IPS DF 6.9 (cell line): Measurements from ENCODE around the gene SEMA3F.

Experiments
- DNase-seq: peaks from one replicate; pipeline ENCODE4 v3.0.0-alpha.2; 2013; ENCODE audit warnings: low read depth, low spot score
- H3K27ac ChIP-seq: one replicate; pipeline ENCODE4 v1.5.1; 2013; ENCODE audit warnings: low read length, control low read depth
- H3K27me3 ChIP-seq: 2 replicates; pipeline ENCODE4 v1.6.1; 2013; ENCODE audit warnings: mild to moderate bottlenecking, low read length; ENCODE audit not compliant: control insufficient read depth, insufficient read depth
- H3K36me3 ChIP-seq: 2 replicates; pipeline ENCODE4 v1.6.1; 2013; ENCODE audit warnings: low read length; ENCODE audit not compliant: control insufficient read depth, insufficient read depth
- H3K4me1 ChIP-seq: 2 replicates; pipeline ENCODE4 v1.6.1; 2013; ENCODE audit warnings: low read length; ENCODE audit not compliant: control insufficient read depth, insufficient read depth
- H3K4me3 ChIP-seq: 2 replicates; pipeline ENCODE4 v1.5.1; 2013; ENCODE audit warnings: mild to moderate bottlenecking, low read length
- H3K9me3 ChIP-seq: 2 replicates; pipeline ENCODE4 v1.6.1; 2013; ENCODE audit warnings: low read length, inconsistent platforms; ENCODE audit not compliant: control insufficient read depth, insufficient read depth
- WGBS: extraction: QIAGEN DNeasy Blood & Tissue Kit; methylation state at CpG from one replicate; pipeline ENCODE4 v1.1.7; 2013; ENCODE audit warnings: mixed read lengths, missing lambda C conversion rate; ENCODE audit not compliant: insufficient read length, insufficient coverage; 5-methylcytosine and 5-hydroxymethylcytosine counted together

Gene SEMA3F

DNA sequence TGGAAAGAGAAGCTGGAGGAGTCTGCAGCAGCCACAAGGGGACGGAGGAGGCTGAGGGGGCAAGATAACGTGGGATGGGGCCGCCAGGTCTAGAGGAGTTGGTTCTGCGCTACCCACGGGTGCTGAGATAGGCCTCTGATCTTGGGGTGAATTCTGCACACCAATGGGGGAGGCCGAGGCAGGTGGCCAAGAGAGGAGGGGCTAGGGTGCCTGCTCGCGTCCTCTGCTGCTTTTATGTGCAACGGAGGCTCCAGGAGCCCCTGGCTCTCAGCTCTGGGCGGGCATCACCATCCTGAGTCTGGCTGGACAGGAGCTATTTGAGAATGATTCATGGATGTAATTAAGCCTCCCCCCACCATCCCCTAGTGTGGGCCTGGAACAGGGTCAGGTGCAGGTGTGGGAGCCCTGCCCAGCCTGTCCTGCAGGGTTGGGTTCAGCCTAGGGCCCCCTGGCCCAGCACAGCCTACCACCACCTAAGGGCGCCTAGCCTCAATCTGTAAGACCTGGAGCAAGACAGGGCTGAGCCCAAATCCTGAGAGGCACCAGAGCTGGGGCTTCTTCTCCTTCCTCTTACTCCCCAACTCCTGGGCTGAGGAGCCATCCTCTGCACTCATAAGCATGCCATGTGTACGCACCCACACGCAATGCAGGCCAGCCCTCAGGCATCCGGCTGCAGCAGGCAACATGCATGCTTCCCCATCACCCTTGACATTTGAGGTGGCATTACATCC lies 32.3 kb upstream of the SEMA3F start:
- Histone ChIP-seq H3K36me3 (peaks cover 7% of the 10 kb centered on the region; the same call in 1 of the 2 replicates), H3K4me1 (peaks cover 18% of the 10 kb centered on the region), H3K27me3 (no peaks in the 10 kb centered on the region), H3K4me3 (no peak overlapping the region), H3K9me3 (no peaks in the 10 kb centered on the region), H3K27ac (no peak overlapping the region)
- DNase-seq, result no peak
- no CpG with 5 or more reads among the region's 14 CpGs for WGBS

DNA sequence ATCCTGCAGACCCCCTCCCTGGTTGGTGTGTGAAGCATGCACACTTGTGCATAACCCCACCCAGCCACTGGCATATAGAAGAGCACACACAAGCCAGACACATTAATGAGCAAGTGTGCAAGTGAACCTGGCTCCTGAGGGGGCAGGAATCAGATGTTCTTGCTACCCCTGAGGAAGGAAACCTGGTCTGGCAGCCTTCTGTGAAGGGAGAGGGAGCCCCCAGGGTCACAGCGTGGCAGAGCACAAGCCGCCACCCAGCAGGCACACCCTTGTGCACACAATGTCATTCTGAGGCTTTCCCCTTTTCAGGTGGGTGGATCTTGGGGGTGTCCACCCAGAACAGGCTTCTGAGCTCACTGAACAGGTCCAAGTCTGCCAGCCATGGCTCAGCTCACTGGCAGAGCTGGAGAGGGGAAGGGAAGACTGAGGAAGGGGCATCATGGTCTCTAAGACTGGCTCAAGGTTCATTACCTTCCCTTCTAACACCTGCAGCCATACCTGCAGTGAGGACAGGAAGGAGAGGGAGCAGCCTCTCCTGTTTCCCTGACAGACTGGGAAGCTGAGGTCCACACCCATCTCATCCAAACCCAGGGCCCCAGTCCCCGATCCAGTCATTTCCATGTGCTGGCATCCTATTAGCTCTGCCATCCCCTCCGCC lies 31.6 kb upstream of the SEMA3F start:
- H3K27ac ChIP-seq, result no peak overlapping the region
- no peak for DNase-seq
- no peaks in the 10 kb centered on the region for H3K9me3 ChIP-seq
- peaks cover 1% of the 10 kb centered on the region; the same call in 1 of the 2 replicates for H3K36me3 ChIP-seq
- no CpG with 5 or more reads among the region's 4 CpGs for WGBS
- no peaks in the 10 kb centered on the region for H3K27me3 ChIP-seq
- H3K4me3 ChIP-seq, result no peak overlapping the region
- peaks cover 18% of the 10 kb centered on the region for H3K4me1 ChIP-seq

DNA sequence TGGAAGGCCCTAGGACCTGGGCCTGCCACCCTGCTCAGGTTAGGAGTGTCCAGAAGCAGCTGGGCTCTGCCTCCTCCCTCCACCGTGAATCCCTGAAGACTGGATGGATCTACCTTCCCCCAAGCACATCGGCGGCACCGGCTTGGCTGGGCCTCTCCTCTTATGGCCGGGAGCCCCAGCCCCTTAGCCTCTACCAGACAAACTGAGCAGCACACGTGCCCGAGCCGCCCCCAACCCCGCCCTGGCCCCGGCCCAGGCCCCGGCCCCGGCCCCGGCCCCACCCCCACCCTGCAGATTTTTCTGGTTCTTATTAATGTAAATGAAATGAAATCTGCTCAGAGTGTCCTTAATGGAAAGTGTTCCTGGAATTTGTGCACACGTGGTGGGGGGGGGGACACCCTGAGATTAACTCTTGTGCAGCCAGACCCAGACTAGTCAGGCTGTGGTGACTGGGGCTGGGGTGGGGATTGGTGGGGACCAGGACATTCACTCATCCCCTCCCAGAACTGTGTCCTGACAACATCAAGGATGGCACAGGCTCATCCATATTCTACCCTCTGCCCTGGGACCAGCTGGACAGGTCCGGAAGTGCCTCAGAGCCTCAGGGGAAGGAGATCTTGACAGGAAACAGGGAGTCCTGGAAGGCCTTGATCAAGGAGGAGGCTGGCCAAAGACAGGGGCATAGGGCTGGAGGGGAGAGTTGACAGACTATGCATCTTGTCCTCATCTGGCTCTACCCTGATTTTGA lies 30.9 kb upstream of the SEMA3F start:
- Histone ChIP-seq H3K36me3 (no peaks in the 10 kb centered on the region), H3K4me3 (no peak overlapping the region), H3K4me1 (peaks cover 18% of the 10 kb centered on the region), H3K27ac (no peak overlapping the region), H3K27me3 (no peaks in the 10 kb centered on the region), H3K9me3 (no peaks in the 10 kb centered on the region)
- no CpG with 5 or more reads among the region's 15 CpGs for WGBS
- DNase-seq, result no peak

DNA sequence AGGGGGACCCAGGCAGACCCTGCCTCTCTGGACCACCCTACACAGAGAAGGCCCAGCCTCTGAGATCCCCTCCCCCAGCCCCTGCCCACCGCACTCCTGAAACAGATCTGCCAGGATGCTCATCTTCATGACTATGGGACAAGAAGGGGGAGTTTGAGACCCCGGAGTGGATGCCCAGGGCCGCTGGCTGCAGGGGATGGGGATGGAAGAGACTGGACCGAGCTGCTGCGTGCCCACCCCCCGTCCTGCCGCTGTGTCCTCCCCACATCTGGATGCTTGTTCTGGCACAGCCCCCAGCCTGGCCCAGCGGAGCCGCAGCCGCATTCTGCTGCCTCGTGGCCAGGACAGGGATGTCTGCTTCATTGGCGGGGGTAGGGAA lies 30.3 kb upstream of the SEMA3F start:
- no peaks in the 10 kb centered on the region for H3K36me3 ChIP-seq
- DNase-seq, result no peak
- H3K9me3 ChIP-seq, result no peaks in the 10 kb centered on the region
- no peak overlapping the region for H3K27ac ChIP-seq
- WGBS, result no CpG with 5 or more reads among the region's 12 CpGs
- H3K4me3 ChIP-seq, result no peak overlapping the region
- peaks cover 18% of the 10 kb centered on the region for H3K4me1 ChIP-seq
- no peaks in the 10 kb centered on the region for H3K27me3 ChIP-seq

DNA sequence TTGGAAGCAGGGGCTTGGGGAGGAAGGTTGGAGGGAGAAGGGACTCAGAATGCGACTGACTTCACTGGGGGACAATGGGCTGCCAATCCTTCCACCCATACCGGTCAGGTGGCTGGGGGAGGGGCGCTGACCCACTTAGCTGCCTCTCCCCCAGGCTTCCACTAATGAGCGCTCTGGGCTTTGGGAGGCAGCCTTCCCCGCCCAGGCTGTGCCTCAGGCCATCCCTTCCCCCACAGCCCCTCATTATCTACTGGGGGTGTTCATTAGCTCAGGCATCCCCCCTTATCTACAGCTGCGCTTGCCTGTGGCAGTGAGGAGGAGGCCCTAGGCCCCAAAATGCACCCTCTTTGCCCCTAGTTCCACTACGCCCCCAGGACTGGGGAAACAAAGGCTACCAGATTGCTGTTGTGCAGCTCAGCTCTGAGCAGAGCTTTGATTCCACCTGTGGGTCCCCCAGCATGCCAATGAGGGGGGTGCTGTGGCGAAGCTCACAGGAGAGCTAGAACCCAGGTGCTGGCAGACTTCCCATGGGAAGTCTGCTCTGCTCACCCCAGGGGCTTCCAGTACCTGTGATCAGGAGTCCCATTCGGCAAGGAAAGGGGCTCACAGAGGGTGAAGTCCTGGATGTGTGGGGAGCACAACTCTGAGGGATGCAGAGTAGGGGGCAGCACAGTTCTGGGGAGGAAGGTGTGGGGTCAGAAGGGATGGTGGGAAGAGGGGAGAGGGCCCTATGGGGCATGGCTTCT lies 29.4 kb upstream of the SEMA3F start:
- Histone ChIP-seq H3K4me3 (no peak overlapping the region), H3K27ac (no peak overlapping the region), H3K9me3 (no peaks in the 10 kb centered on the region), H3K36me3 (no peaks in the 10 kb centered on the region), H3K27me3 (no peaks in the 10 kb centered on the region), H3K4me1 (peaks cover 18% of the 10 kb centered on the region)
- no CpG with 5 or more reads among the region's 9 CpGs for WGBS
- no peak for DNase-seq

DNA sequence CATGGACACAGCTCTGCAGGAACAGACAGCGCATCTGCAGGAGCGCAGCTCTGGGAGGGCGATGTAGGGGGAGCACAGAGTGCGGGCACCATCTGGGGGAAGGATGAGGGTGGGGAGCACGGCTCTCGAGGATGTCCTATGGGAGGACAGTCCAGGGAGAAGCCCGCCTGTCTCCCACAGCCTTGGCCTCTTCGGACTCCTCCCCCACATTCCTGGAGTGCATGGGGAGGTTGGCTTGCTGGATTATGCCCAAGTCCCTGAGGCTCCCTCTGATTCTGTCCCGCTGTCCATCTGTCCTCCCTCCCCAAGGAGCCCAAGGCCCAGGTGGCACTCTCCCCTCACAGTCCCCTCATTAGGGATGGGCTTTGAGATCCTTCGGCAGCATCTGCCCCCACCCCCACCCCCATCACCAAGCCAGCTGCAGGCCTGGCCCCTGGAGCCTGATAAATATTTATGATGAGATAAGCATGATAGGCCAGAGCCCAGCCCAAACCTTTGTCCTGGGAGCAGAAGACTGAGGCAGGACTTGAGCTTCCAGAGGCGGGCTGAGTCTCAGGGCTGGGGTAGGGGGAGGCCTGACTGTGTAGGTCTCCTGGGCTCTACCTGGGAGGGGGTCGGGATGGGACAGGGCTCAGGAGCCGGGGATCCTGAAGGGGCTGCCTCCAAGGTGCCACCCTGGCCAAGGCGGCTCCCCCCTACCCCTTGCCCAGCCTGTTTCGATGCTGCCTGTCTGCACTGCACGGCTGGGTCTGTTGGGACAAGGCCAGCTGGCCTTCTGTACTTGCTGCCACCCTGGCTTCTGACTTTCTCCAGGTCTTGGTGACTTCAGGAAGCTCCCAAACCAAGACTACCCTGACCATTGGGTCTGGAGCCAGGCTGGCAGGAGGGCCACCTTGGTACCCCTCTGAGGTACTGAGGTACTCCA lies 28.6 kb upstream of the SEMA3F start:
- Histone ChIP-seq H3K4me1 (peaks cover 18% of the 10 kb centered on the region), H3K36me3 (no peaks in the 10 kb centered on the region), H3K4me3 (no peak overlapping the region), H3K9me3 (no peaks in the 10 kb centered on the region), H3K27me3 (no peaks in the 10 kb centered on the region), H3K27ac (no peak overlapping the region)
- no CpG with 5 or more reads among the region's 16 CpGs for WGBS
- DNase-seq, result no peak

DNA sequence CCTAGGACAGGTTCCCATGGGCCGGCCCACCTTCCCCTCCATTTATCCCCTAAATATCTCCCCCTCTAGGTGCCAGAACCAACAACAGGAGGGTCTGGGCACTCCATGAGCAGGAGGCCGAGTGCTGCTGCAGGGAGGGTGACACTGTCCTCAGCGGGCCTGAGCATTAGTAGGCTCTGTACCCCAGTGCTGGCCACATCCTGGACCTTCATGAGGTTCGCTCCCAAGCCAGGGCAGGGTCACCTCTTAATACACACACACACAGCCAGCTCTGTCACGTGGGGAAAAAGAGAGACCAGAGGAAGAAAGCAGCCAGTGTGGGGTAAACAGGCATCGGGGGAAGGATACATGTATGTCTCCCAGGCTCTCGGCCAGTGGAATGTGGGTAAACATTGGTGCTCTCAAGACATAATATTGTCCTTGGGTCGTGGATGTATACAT lies 27.9 kb upstream of the SEMA3F start:
- no CpG with 5 or more reads among the region's 8 CpGs for WGBS

DNA sequence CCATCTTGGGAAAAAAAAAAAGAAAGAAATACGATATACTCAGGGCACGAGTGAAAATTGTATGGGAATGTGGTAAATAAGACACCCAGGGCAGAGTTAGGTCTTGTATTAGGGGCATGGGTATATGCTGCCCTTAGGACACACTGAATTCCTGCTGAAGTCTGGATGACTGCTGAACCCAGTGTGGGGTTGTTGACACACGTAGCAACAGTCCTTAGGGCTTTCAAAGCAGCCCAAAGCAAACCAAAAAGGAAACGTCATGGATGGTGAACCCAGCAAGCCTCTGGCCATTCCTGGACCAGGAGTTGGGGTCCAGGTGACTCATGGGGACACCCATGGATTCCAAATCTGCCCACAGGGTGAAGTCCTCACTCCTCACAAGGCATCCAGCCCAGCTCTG lies 27.1 kb upstream of the SEMA3F start:
- no CpG with 5 or more reads among the region's 4 CpGs for WGBS
- Histone ChIP-seq H3K27me3 (no peaks in the 10 kb centered on the region), H3K4me3 (no peak overlapping the region), H3K9me3 (no peaks in the 10 kb centered on the region), H3K36me3 (no peaks in the 10 kb centered on the region), H3K27ac (no peak overlapping the region), H3K4me1 (peaks cover 18% of the 10 kb centered on the region)
- DNase-seq, result no peak

More for the DNA sequence above, 27.9 kb upstream of the SEMA3F start:
- no peak overlapping the region for H3K27ac ChIP-seq
- H3K9me3 ChIP-seq, result no peaks in the 10 kb centered on the region
- no peak for DNase-seq
- H3K36me3 ChIP-seq, result no peaks in the 10 kb centered on the region
- no peak overlapping the region for H3K4me3 ChIP-seq
- H3K27me3 ChIP-seq, result no peaks in the 10 kb centered on the region
- peaks cover 18% of the 10 kb centered on the region for H3K4me1 ChIP-seq

DNA sequence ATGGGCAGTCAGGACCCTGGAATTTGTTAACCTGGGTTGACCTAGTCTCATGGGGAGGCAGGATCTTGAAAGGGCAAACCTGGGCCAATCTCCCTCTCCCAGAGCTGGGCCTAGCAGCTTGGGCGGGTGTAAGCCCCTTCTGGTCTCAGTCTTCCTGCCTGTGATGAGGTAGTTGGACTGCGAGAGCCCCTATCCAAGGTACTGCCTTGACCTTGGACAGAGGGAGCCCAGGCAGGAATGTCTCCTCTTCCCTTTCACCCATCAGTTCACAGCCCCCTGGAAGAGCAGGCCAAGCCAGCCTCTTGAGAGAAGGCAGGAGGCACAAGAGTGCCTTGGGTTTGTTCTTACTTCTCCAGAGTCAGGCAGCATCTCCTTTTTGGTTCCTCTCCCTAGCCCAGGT lies 24.7 kb upstream of the SEMA3F start:
- no CpG with 5 or more reads among the region's 2 CpGs for WGBS
- DNase-seq, result no peak
- H3K4me1 ChIP-seq, result peaks cover 12% of the 10 kb centered on the region
- H3K27ac ChIP-seq, result no peak overlapping the region
- H3K9me3 ChIP-seq, result no peaks in the 10 kb centered on the region
- H3K27me3 ChIP-seq, result no peaks in the 10 kb centered on the region
- H3K36me3 ChIP-seq, result no peaks in the 10 kb centered on the region
- no peak overlapping the region for H3K4me3 ChIP-seq
